Neuron (in vitro differentiated cells): ENCODE results near the gene USP26.
"Not testable (repeated sequence)": the region's sequence is repeated elsewhere in the genome, so short reads cannot be mapped to it uniquely, and the experiment has no call there.

Source experiments
- H2AFZ ChIP-seq: one replicate; pipeline ENCODE4 v1.6.1; 2013; ENCODE audit warnings: low read depth, mild to moderate bottlenecking, inconsistent platforms, low read length, moderate library complexity
- H3K27me3 ChIP-seq: one replicate; pipeline ENCODE4 v1.6.1; 2013; ENCODE audit warnings: low read length; ENCODE audit not compliant: insufficient read depth
- H3K36me3 ChIP-seq: one replicate; pipeline ENCODE4 v1.6.1; 2013; ENCODE audit warnings: low read length; ENCODE audit not compliant: insufficient read depth
- H3K4me1 ChIP-seq: one replicate; pipeline ENCODE4 v1.6.1; 2013; ENCODE audit warnings: low read length; ENCODE audit not compliant: insufficient read depth
- H3K4me3 ChIP-seq: 2 replicates; pipeline ENCODE4 v1.5.1; 2013; ENCODE audit warnings: mild to moderate bottlenecking, low read length, moderate library complexity
- H3K9me3 ChIP-seq: one replicate; pipeline ENCODE4 v1.6.1; 2013; ENCODE audit warnings: low read length

The USP26 gene

GRCh38 chrX:132990835-132991234 lies 106.1 kb downstream of the USP26 start:
- Histone ChIP-seq H3K27me3 (no peaks in the 10 kb centered on the region), H3K4me3 (no peak overlapping the region), H3K9me3 (no peaks in the 10 kb centered on the region), H3K4me1 (no peaks in the 10 kb centered on the region), H3K36me3 (no peaks in the 10 kb centered on the region), H2AFZ (no peak overlapping the region)

- Histone ChIP-seq H3K36me3 (no peaks in the 10 kb centered on the region), H3K27me3 (no peaks in the 10 kb centered on the region), H3K4me3 (no peak overlapping the region), H3K4me1 (no peaks in the 10 kb centered on the region), H3K9me3 (no peaks in the 10 kb centered on the region), H2AFZ (no peak overlapping the region)
Observed at GRCh38 chrX:132986556-132986955, 110.4 kb downstream of the USP26 start.

GRCh38 chrX:132984058-132984650 lies 112.8 kb downstream of the USP26 start:
- H2AFZ ChIP-seq = no peak overlapping the region
- H3K4me1 ChIP-seq = no peaks in the 10 kb centered on the region
- H3K4me3 ChIP-seq = no peak overlapping the region
- no peaks in the 10 kb centered on the region for H3K9me3 ChIP-seq
- H3K27me3 ChIP-seq = no peaks in the 10 kb centered on the region
- no peaks in the 10 kb centered on the region for H3K36me3 ChIP-seq

- H3K9me3 ChIP-seq = no peaks in the 10 kb centered on the region
- H3K4me3 ChIP-seq = no peak overlapping the region
- H3K36me3 ChIP-seq = no peaks in the 10 kb centered on the region
- no peaks in the 10 kb centered on the region for H3K4me1 ChIP-seq
- no peak overlapping the region for H2AFZ ChIP-seq
- H3K27me3 ChIP-seq = no peaks in the 10 kb centered on the region
Observed at GRCh38 chrX:132983496-132983895, 113.4 kb downstream of the USP26 start.

- not testable (repeated sequence) for H2AFZ ChIP-seq, H3K9me3 ChIP-seq, H3K4me1 ChIP-seq, H3K4me3 ChIP-seq, H3K36me3 ChIP-seq, H3K27me3 ChIP-seq
Observed at GRCh38 chrX:132980035-132980434, 116.9 kb downstream of the USP26 start.
